ENCODE results near the gene KRTAP10-4.
"Not testable (repeated sequence)": the region's sequence is repeated elsewhere in the genome, so short reads cannot be mapped to it uniquely, and the experiment has no call there.

Gene KRTAP10-4, protein sequence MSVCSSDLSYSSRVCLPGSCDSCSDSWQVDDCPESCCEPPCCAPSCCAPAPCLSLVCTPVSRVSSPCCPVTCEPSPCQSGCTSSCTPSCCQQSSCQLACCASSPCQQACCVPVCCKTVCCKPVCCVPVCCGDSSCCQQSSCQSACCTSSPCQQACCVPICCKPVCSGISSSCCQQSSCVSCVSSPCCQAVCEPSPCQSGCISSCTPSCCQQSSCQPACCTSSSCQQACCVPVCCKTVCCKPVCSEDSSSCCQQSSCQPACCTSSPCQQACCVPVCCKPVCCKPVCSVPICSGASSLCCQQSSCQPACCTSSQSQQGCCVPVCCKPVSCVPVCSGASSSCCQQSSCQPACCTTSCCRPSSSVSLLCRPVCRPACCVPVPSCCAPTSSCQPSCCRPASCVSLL

DNA sequence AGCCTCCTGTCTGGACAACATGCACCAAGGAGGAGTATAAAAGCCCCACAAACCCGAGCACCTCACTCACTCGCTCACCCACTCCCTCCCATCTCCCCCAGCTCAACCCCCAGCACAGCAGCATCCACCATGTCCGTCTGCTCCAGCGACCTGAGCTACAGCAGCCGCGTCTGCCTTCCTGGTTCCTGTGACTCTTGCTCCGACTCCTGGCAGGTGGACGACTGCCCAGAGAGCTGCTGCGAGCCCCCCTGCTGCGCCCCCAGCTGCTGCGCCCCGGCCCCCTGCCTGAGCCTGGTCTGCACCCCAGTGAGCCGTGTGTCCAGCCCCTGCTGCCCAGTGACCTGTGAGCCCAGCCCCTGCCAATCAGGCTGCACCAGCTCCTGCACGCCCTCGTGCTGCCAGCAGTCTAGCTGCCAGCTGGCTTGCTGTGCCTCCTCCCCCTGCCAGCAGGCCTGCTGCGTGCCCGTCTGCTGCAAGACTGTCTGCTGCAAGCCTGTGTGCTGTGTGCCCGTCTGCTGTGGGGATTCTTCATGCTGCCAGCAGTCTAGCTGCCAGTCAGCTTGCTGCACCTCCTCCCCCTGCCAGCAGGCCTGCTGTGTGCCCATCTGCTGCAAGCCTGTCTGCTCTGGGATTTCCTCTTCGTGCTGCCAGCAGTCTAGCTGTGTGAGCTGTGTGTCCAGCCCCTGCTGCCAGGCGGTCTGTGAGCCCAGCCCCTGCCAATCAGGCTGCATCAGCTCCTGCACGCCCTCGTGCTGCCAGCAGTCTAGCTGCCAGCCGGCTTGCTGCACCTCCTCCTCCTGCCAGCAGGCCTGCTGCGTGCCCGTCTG is at the start of gene KRTAP10-4:
KRTAP10-4 (plus strand) TSS at position 100 of the 827 bp plus-strand sequence; CDS start at position 130, 30 bp downstream.
- DNase-seq (ENCODE audit: low spot score), result not testable (repeated sequence)

DNA sequence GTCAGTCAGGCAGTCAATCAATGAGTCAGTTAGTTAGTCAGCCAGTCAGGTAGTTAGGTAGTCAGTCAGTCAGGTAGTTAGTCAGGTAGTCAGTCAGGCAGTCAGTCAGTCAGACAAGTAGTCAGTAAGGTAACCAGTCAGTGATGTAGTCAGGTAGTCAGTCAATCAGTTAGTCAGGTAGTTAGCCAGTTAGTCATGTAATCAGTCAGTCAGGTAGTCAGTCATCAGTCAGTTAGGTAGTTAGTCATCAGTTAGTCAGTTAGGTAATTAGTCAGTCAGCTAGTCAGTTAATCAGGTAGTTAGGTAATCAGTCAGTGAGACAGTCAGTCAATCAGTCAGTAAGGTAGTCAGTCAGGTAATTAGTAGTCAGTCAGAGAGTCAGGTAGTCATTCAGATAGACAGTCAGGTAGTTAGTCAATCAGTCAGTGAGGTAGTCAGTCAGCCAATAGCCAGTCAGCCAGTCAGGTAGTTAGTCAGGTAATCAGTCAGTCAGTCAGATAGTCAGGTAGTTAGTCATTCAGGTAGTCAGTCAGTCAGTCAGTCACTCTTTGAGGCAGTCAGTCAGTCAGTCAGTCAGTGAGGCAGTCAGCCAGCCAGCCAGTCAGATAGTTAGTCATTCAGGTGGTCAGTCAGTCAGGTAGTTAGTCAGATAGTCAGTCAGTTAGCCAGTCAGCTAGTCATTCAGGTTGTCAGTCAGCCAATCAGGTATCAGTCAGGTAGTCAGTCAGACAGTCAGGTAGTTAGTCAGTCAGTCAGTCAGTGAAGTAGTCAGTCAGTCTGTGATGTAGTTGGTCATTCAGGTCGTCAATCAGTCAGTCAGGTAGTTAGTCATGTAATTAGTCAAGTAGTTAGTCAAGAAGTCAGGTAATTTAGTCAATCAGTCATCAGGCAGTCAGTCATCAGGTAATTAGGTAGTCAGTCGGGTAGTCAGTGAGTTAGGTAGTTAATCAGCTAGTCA is 48.8 kb upstream of the KRTAP10-4 start:
- no peak for DNase-seq (ENCODE audit: low spot score)

DNA sequence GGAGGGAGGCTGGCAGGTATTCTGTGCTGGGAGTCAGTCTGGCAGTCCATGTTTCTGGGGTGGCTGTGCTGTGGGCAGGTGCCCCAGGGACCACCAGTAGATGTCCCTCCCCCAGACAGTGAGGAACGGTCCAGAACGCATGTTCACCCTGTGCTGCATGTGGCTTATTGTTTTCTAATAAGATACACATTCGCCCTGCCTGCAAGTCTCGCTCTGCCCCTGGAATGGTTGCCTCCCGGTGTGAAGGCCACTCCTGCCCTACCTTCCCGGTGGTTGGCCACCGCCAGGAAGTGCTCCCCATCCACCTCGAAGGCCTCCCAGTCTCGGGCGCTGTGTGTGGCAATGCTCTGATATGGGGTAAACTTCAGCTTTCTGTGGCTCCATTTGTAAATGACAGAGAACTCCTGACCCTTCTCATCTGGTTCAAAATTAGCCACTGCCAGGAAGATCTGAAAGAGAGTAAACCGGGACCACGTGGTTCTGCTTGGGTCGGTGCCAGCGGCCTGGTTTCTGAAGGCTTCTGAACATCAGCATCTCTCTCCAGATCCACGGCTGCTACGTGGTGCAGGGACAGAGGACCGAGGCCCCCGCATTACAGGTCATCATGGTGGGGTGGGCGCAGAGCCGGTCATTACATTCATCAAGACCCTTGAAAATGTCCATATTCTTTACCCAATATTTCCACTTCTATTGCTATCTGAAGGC is 48.0 kb upstream of the KRTAP10-4 start:
- no peak for DNase-seq (ENCODE audit: low spot score)

DNA sequence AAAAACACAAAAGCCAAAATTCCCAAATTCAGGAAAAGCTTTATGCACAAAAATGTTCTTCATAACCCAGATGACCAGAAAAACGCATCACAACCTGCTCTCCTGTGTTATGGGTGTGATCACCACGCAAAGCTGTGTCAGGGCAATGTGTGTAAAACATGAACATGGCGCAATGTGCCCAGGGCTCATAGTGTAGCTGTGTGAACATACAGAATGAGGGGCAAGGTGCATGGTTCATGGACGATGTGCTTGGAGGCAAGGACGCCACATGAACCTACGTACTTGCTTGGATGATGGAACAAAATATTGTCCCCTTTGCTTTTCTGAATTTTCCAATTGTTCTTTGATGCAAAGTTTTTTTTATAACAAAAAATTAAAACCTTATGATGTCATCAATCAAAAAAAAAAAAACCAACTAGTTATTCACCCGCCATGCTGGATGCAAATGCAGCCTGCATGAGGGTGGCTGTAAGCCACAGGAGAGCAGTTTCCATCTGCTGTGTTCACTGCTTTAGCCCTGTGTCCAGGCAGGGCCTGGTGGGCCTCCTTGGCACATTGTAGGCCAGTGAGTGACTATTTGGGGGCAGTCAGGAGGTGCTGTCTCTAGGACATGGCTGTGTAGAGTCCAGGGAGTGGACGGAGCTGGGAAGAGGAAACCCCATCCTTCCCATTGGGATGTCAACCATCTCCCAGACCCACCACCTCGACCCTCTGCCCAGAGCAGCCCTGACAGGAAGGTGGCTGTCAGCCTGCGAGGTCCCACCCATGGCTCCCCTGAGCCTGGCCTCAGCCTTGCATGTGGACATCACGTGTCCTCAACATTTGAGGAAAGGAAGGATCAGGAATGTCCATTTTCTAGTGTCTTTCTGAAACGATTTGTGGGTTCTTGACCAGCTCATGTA is 47.2 kb upstream of the KRTAP10-4 start:
- no peak for DNase-seq (ENCODE audit: low spot score)

DNA sequence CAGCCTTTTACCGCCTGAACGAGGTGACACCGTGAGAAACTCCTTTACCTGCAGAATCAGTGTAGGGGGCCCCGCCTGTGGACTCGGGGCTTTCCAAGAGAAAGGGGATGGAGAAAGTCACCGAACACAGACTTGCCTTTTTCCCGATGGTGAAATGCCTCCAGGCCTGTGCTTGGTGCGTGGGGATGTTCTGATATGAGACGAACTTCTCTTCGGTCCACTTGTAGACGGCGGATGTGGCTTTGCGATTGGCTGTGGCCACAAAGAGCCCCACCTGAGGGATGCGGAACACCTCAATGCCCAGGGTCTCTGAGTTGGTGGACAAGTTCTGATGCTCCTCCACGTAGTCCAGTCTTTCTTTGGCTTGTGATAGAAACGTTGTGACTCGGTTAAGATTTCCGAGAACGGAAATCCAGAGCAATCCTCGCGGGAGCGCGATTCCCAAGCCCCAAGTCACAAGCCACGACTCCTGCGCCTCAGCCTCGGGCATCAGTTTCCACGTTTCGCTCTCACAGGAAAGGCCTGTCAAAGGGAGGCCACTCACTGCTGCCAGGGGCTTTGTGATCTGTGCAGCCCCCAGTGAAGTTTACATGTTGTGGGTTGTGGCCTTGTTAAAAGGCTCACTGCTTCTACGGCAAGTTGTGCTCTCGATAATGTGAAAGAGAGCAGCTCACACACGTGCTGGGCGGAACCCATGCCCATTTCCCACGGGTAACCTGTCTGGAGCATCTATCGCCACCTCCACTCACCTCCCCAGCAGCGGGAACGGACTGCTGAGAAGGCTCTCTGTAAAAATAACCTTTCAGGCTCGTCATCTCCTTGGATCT is 46.2 kb upstream of the KRTAP10-4 start:
- no peak for DNase-seq (ENCODE audit: low spot score)

DNA sequence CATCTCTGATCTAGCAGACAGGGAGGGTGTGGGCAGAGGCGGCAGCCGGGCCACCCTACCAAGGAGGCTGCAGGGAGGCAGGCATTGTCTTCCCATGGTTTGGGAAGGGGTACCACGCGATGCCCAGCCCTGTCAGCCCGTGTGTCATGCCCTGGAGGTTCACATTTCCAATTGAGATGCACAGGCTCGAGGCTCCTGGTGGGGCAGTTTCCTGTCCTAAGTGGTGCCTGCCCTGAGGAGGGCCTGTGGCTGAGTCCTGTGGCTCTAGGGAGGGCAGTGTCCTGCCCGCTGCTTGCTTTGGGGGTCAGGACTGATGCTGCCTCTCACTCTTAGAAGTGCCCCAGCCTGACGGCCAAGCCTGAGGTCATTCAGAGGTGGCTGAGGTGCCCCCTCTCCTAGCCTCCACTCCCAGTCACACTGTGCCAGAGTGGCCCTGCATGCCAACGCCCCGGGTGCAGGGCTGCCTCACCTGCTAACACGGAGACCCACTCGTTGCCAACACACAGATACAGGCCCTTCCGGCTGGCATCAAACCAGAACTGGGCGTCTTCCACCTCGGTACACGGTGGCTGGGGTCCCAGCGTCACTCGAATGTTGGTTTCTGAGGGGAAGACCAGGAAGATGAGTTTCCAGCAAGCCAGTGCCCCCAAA is 45.4 kb upstream of the KRTAP10-4 start:
- DNase-seq (ENCODE audit: low spot score), result no peak

DNA sequence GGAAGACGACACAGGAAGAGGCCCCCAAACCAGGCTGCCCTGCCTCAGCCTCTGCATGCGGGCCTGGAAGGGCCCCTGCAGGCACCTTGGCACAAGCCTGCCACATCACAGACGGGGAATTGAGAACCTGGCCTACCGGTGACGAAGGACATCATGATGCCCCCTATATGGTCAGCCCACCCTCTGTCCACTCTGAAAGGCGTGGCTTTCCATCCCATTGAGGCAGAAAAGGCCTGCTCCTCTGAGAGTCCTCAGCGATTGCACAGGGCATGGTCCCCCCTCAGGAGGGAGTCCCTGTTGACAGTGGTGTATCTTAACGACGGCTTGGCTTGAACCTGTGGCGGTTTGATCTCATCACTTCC is 44.9 kb upstream of the KRTAP10-4 start:
- DNase-seq (ENCODE audit: low spot score), result no peak

DNA sequence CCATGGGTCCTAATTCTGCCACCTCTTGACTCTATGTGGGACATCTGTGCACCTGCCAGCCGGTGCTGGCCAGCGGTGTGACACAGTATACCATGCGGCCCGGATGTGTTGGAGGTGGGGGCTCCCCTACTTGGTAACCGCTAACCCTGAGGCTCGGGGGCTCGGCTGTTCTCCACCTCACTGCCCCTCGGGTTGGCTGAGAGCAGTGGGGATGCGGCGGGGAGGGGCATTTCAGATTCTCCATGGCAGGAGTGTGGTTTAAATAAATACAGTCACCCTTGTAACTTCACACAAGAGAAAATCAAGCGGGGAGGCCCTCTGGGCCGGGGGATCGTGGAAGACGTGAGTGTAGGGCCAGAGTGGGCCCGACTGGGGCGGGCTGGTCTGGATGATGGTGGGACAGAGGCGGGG is 44.5 kb upstream of the KRTAP10-4 start:
- DNase-seq (ENCODE audit: low spot score), result no peak

DNA sequence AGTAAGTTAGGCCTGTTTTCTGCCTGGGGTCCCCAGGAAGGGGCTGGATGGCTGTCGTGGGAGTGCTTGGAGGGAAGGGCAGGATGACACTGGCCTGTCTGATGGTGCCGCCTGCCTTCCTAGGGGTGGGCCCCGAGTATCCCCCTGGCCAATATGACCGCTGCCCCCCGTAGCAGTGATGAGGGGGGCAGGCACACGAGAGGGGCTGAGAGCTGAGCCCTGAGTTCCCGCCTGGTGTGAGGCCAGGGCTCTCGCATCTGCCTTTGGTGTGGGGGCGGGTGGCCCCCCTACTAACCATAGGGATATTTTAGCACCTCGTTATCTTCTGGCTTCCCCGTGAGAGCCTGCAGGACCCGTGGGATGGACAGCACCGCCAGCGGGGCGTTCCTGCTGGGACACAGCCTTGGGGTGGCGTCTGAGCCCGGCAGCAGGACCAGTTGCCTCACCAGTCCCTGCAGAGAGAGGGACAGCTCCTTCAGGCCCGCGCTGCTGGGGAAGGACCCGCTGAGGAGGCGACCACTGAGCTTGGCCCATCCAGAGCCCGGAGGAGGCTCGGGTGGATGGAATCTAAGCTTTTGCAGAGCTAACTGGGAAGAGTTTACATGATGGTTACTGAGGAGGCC is 43.9 kb upstream of the KRTAP10-4 start:
- DNase-seq (ENCODE audit: low spot score), result no peak

DNA sequence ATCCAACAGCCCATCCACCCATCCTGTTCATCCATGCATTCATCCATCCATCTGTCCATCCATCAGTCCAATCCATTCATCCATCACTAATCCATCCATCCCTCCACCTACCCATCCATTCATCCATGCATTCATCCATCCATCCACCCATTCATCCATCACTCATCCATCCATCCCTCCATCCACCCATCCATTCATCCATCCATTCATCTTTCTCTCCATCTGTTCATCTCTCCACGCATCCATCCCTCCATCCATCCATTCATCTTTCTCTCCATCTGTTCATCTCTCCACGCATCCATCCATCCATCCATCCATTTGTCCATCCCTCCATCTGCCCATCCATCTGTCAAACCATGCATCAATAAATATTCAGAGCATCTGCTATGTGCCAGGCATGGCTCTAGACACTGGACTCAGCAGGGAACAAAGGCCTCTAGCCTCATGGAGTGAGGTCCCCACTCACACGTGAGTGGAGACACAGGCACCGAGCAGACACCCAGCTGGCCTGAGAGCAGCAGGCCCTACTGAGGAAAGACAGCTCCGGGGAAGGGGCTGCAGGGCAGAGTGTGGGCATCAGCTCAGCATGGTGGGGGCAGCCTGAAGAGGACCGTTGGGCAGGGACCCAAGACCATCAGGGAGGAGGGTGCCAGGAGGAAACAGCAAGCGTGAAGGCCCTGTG is 43.2 kb upstream of the KRTAP10-4 start:
- no peak for DNase-seq (ENCODE audit: low spot score)

DNA sequence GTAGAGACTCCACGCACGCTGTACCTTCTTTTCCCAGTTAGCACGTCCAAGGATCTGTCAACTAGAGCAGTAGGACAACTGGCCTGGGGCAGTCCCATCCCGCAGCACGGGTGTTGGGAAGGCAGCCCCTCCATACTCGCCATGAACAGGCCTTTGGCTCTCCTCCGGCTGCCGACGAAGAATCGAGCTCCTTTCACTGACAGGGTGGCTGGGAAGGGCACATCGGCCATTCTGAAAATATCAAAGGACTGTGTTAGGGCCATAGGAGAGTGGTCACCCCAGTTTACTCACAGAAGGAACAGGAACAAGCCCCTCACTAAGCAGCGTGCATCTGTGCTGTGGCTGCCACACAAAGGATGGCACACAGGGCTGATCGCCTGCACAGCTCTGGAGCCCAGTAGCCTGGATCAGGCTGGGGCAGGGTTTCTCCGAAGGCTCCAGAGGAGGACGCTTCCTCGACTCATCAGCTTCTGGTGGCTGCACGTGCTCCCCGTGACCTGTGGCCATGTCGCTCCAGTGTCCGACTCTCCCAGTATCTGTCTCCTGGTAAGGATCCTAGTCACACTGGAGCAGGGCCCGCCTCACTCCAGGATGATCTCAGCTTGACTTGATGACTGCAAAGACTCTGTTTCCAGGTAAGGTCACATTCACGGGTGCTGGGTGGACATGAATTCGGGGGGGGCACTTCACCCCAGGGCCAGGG is 42.5 kb upstream of the KRTAP10-4 start:
- no peak for DNase-seq (ENCODE audit: low spot score)

DNA sequence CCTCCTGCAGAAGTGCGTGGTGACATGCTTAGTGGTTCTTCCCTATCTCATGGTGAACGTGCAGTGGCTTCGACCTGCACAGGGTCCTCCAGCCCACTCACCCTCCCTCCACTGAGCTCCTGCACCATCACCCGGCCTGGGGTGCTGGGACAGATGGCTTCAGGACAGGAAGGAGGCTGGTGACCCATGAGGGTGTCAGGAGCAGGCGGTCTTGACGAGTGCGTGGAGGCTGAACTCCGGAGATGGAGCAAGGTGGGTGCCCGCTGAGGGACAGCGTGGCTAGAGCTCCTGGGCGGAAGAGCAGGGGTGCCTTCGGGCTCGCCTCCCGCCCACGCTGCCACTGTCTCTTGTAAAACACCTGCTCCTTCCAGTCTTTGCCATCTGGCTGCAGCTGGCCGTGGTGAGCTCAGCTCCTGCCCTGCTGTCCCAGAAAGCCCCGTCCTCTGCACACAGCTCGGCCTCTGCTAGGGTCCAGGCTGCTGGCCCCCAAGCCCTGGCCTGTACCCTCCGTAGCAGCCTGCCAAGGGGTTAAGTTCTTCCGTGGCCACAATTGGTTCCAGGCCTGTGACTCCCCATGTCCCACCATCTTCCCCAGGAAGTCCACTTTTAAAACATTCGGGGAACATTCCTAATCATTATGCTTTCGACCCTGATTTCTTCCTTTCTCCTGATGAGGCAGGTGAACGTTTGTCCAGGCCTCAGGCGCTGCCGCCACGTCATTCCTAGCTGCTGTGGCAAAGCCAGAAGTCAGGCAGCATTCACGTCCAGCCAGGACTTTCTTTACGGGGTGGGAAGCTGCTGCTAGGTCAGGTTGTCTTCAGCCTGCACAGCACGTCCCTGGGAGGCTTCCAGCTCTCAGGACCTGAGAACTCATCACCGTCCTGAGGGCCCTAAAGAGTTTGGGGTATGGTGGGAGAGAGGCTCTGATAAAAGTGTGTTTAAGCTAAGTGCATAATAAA is 41.6 kb upstream of the KRTAP10-4 start:
- DNase-seq (ENCODE audit: low spot score), result no peak

DNA sequence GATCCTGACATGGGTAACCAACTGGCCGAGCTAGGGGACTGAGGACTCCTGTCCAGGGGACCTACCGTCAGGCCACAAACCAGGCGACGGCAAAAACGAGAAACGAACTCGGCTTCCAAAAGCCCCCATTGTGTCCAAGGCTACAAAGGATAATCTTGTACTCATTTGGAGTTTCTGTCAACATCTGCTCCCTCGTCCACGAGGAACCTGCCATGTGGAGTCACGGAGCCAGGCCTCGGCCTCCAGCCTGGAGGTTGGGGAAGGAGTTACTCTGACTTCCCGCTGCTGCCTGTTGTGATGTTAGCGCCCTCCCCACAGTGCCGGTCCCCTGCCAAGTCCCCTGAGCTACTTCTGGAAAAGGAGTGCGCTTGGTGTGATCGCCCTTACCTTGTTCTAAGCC is 40.8 kb upstream of the KRTAP10-4 start:
- no peak for DNase-seq (ENCODE audit: low spot score)

DNA sequence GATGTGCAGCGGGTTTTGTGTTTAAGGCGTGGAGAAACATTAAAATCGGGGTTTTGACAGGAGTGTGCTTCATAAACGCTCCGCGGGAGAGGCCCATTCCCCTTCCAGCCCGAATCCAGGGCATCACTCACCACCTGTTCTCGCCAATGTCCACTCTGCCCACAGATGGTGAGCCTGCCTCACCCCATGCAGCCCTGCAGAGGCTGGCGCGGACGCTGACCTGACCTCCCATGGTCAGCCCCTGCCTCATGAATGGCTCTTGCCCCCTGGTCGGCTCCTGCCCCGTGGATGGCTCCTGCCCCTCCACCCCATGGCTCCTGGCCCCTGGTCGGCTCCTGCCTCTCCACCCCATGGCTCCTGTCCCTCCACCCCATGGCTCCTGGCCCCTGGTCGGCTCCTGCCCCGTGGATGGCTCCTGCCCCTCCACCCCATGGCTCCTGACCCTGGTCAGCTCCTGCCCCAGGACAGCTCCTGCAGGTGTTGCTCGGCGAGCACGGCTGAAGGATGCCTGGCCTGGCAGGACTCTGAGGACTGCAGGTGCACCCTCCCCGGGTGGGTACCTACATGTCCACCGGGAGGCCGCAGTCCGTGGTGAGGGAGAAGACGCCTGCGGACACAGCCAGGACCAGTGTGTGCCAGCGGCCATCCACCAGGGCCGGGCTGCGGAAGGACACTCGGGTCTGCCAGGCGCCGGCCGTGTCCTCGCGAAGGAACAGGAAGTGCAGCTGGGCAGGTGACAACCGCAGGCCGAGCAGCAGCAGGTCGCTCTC is 40.2 kb upstream of the KRTAP10-4 start:
- no peak for DNase-seq (ENCODE audit: low spot score)

DNA sequence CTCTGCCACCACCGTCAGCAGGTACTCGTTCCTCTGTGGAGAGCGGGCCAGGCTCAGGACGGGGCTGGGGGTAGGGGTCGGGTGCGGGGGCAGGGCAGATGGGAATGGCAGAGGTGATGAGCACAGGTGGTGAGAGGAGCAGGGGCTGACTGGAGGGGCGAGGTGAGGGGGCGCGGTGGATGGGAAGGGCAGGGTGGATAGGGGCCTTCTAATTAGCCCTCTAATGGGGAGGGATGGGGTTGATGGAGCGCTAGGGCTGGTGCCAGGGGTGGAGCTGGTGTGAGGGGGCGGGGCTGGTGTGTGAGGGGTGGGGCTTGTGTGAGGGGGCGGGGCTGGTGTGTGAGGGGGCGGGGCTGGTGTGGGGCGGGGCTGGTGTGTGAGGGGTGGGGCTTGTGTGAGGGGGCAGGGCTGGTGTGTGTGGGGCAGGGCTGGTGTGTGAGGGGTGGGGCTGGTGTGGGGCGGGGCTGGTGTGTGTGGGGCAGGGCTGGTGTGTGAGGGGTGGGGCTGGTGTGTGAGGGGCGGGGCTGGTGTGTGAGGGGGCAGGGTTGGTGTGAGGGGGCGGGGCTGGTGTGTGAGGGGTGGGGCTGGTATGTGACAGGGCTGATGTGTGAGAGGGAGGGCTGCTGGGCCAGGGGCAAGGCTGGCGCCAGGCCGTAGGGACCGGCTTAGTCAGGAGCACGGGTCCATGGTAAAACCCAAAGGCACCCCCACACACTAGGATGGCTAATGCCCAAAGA is 39.5 kb upstream of the KRTAP10-4 start:
- no peak for DNase-seq (ENCODE audit: low spot score)

All from CD4-positive, alpha-beta T cell treated with Interleukin-6 at 100 ng/mL for 8 hours (primary cell).